GM23338 (cell line): ENCODE results near the gene RPF1. TPM values are rescaled to one million over a fixed set of nuclear protein-coding genes. Genes with fewer than 3 reads are reported as not detected.

Experiments
- ATAC-seq: fragments of 200-7000 bp; cut with Tn5 transposase; 3 replicates; pipeline ENCODE4 v1.9.1; 2020
- DNase-seq: peaks from one replicate; pipeline ENCODE4 v3.0.0-alpha.2; 2015; ENCODE audit warnings: low spot score
- H2AFZ ChIP-seq: fragments of 200-600 bp; sonication (generic); 2 replicates; pipeline ENCODE4 v1.8.0; 2016; ENCODE audit warnings: antibody characterized with exemption, mild to moderate bottlenecking, moderate library complexity
- H3F3A ChIP-seq: fragments of 200-600 bp; sonication (generic); replicated peaks from 2 replicates; pipeline ENCODE4 v1.8.0; 2017; ENCODE audit warnings: antibody characterized with exemption, mixed run types, low read depth
- H3K27ac ChIP-seq: fragments of 200-600 bp; sonication (generic); 2 replicates; pipeline ENCODE4 v1.6.1; 2016; ENCODE audit warnings: low read depth
- H3K27me3 ChIP-seq: fragments of 200-600 bp; sonication (generic); 2 replicates; pipeline ENCODE4 v1.8.0; 2016; ENCODE audit warnings: mild to moderate bottlenecking, mixed run types, moderate library complexity; ENCODE audit not compliant: insufficient read depth
- H3K36me3 ChIP-seq: fragments of 200-600 bp; sonication (generic); 2 replicates; pipeline ENCODE4 v1.8.0; 2016; ENCODE audit warnings: mild to moderate bottlenecking; ENCODE audit not compliant: insufficient read depth
- H3K4me1 ChIP-seq: fragments of 200-600 bp; sonication (generic); 2 replicates; pipeline ENCODE4 v1.8.0; 2016; ENCODE audit warnings: mild to moderate bottlenecking, moderate library complexity; ENCODE audit not compliant: insufficient read depth
- H3K4me2 ChIP-seq: fragments of 200-600 bp; sonication (generic); 2 replicates; pipeline ENCODE4 v1.7.1; 2017; ENCODE audit warnings: mixed run types
- H3K4me3 ChIP-seq: fragments of 200-600 bp; sonication (generic); 2 replicates; pipeline ENCODE4 v1.6.1; 2016; ENCODE audit warnings: mixed run types
- H3K79me2 ChIP-seq: fragments of 200-600 bp; sonication (generic); replicated peaks from 2 replicates; pipeline ENCODE4 v1.8.0; 2017; ENCODE audit warnings: mild to moderate bottlenecking; ENCODE audit not compliant: insufficient read depth
- H3K9me2 ChIP-seq: fragments of 200-600 bp; sonication (generic); 2 replicates; pipeline ENCODE4 v1.8.0; 2017; ENCODE audit not compliant: insufficient read depth
- H4K20me1 ChIP-seq: fragments of 200-600 bp; sonication (generic); replicated peaks from 2 replicates; pipeline ENCODE4 v1.8.0; 2017; ENCODE audit warnings: mild to moderate bottlenecking; ENCODE audit not compliant: insufficient read depth
- H3K27ac Mint-ChIP-seq: 2 replicates; pipeline ENCODE4 v1.8.0; 2020; ENCODE audit warnings: inconsistent platforms, mild to moderate bottlenecking, moderate library complexity, mixed read lengths
- H3K27me3 Mint-ChIP-seq: 3 replicates; pipeline ENCODE4 v1.8.0; 2022; ENCODE audit warnings: low read depth, mild to moderate bottlenecking, moderate library complexity, mixed read lengths, inconsistent platforms; ENCODE audit not compliant: insufficient read depth, poor library complexity
- H3K36me3 Mint-ChIP-seq: 3 replicates; pipeline ENCODE4 v1.8.0; 2021; ENCODE audit warnings: low read depth, mild to moderate bottlenecking, inconsistent platforms, moderate library complexity, mixed read lengths
- H3K4me1 Mint-ChIP-seq: 3 replicates; pipeline ENCODE4 v1.8.0; 2020; ENCODE audit warnings: mild to moderate bottlenecking, inconsistent platforms, mixed read lengths
- H3K4me3 Mint-ChIP-seq: 3 replicates; pipeline ENCODE4 v1.8.0; 2021; ENCODE audit warnings: moderate library complexity, mild to moderate bottlenecking, inconsistent platforms, mixed read lengths
- H3K9me3 Mint-ChIP-seq: 3 replicates; pipeline ENCODE4 v1.8.0; 2020; ENCODE audit warnings: moderate library complexity, mild to moderate bottlenecking, inconsistent platforms, mixed read lengths
- CREB1 ChIP-seq: fragments of 250-450 bp; sonication (Bioruptor Pico); IDR thresholded peaks from 2 replicates; pipeline ENCODE4 v1.5.0; 2020; ENCODE audit warnings: low read depth, mild to moderate bottlenecking, moderate library complexity
- ETS1 ChIP-seq: IDR thresholded peaks from 2 replicates; pipeline ENCODE4 v1.6.1; 2016; ENCODE audit warnings: antibody characterized with exemption
- EZH2 ChIP-seq: fragments of 200-600 bp; sonication (generic); IDR thresholded peaks from one replicate; pipeline ENCODE4 v1.8.0; 2017; ENCODE audit warnings: antibody characterized with exemption, mild to moderate bottlenecking, low read depth; ENCODE audit not compliant: unreplicated experiment
- EZH2phosphoT487 ChIP-seq: fragments of 200-600 bp; sonication (generic); IDR thresholded peaks from one replicate; pipeline ENCODE4 v1.8.1; 2018; ENCODE audit warnings: antibody characterized with exemption; ENCODE audit not compliant: unreplicated experiment
- JUNB ChIP-seq: IDR thresholded peaks from one replicate; pipeline ENCODE4 v1.6.1; 2016; ENCODE audit warnings: antibody characterized with exemption; ENCODE audit not compliant: unreplicated experiment
- NANOG ChIP-seq: IDR thresholded peaks from 2 replicates; pipeline ENCODE4 v1.6.1; 2016; ENCODE audit warnings: antibody characterized with exemption, borderline replicate concordance
- POLR2AphosphoS5 ChIP-seq: IDR thresholded peaks from 2 replicates; pipeline ENCODE4 v1.6.1; 2016; ENCODE audit warnings: antibody characterized with exemption, low read depth
- STAT1 ChIP-seq: IDR thresholded peaks from one replicate; pipeline ENCODE4 v1.6.1; 2016; ENCODE audit warnings: antibody characterized with exemption; ENCODE audit not compliant: unreplicated experiment
- ZNF114 ChIP-seq: fragments of 250-450 bp; sonication (Bioruptor Pico); IDR thresholded peaks from 2 replicates; pipeline ENCODE4 v1.5.0; 2020; ENCODE audit warnings: mild to moderate bottlenecking, moderate library complexity
- ZNF331 ChIP-seq: fragments of 250-450 bp; sonication (Bioruptor Pico); IDR thresholded peaks from 2 replicates; pipeline ENCODE4 v1.5.0; 2020; ENCODE audit warnings: low read depth, mild to moderate bottlenecking, moderate library complexity
- ZNF462 ChIP-seq: fragments of 250-450 bp; sonication (Bioruptor Pico); IDR thresholded peaks from 2 replicates; pipeline ENCODE4 v1.5.0; 2020; ENCODE audit warnings: mild to moderate bottlenecking, moderate library complexity
- polyA plus RNA-seq: library from polyadenylated mRNA; unstranded; fragments of >200 nt; fragmentation: Nextera tagmentation; extraction: Ambion mirVana; gene quantifications from 2 replicates; pipeline ENCODE4 v1.2.1, GENCODE V29; 2016
- total RNA-seq: library from RNA; depleted of rRNA; stranded (reverse); fragments of >200 nt; shearing (Covaris generic); gene quantifications from 2 replicates; pipeline ENCODE4 v1.2.3, GENCODE V29; 2014
- TF ChIP-seq, protein P1 (sequence below), 2 experiments: fragments of 200-600 bp in 1 of 2; sonication (generic) in 1 of 2; conservative IDR thresholded peaks; 2 replicates each; pipeline versions ENCODE4 v1.5.1 to v1.6.1; 2016 to 2017; ENCODE audit warnings: antibody characterized with exemption in 2 of 2, low read depth in 2 of 2, mild to moderate bottlenecking in 2 of 2, moderate library complexity in 1 of 2
- TF ChIP-seq, protein P2 (sequence below): IDR thresholded peaks from one replicate; pipeline ENCODE4 v1.6.1; 2018; ENCODE audit warnings: antibody characterized with exemption; ENCODE audit not compliant: unreplicated experiment

Gene RPF1
- total and polyA plus RNA-seq, 2 experiments from 2014 or later, result 56.4 to 57.1 TPM

DNA sequence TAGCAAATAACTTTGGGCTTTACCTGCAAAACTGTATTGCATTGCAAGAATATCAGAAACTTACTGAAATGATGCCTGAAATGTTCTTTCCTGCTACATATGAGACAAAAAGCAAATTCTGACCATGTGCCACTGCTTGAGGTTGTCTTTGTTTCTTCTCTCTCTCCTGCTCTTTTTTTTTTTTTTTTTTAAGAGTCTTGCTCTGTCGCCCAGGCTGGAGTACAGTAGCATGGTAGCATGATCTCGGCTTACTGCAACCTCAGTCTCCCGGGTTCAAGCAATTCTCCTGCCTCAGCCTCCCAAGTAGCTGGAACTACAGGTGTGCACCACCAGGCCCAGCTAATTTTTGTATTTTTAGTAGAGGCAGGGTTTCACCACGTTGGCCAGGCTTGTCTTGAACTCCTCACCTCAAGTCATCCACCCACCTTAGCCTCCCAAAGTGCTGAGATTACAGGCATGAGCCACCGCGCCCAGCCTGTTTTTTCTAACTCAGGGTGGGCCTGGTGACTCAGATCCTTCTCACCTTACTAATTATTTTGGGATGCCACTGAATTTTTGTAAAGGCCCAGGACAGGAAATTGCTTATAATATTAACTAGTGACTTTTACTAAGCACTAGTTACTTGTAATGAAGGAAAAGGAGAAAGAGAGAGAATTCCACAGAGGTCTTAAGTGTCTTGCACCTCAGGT, 44.8 kb upstream of the RPF1 start:
- no peak for TF ChIP-seq ZNF462 (CRISPR knock-in tag)
- no peak for TF ChIP-seq POLR2AphosphoS5
- no peak for TF ChIP-seq EZH2phosphoT487
- no peak for TF ChIP-seq NANOG
- no peak for TF ChIP-seq CREB1
- no peak for TF ChIP-seq ETS1
- no peak for TF ChIP-seq ZNF114
- TF ChIP-seq STAT1, result no peak
- TF ChIP-seq, protein P1, sequence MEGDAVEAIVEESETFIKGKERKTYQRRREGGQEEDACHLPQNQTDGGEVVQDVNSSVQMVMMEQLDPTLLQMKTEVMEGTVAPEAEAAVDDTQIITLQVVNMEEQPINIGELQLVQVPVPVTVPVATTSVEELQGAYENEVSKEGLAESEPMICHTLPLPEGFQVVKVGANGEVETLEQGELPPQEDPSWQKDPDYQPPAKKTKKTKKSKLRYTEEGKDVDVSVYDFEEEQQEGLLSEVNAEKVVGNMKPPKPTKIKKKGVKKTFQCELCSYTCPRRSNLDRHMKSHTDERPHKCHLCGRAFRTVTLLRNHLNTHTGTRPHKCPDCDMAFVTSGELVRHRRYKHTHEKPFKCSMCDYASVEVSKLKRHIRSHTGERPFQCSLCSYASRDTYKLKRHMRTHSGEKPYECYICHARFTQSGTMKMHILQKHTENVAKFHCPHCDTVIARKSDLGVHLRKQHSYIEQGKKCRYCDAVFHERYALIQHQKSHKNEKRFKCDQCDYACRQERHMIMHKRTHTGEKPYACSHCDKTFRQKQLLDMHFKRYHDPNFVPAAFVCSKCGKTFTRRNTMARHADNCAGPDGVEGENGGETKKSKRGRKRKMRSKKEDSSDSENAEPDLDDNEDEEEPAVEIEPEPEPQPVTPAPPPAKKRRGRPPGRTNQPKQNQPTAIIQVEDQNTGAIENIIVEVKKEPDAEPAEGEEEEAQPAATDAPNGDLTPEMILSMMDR (conservative IDR thresholded peaks at IDR 0.05; ENCODE audit: low read depth in 2 of 2), result no peak
- TF ChIP-seq JUNB, result no peak
- TF ChIP-seq, protein P2, sequence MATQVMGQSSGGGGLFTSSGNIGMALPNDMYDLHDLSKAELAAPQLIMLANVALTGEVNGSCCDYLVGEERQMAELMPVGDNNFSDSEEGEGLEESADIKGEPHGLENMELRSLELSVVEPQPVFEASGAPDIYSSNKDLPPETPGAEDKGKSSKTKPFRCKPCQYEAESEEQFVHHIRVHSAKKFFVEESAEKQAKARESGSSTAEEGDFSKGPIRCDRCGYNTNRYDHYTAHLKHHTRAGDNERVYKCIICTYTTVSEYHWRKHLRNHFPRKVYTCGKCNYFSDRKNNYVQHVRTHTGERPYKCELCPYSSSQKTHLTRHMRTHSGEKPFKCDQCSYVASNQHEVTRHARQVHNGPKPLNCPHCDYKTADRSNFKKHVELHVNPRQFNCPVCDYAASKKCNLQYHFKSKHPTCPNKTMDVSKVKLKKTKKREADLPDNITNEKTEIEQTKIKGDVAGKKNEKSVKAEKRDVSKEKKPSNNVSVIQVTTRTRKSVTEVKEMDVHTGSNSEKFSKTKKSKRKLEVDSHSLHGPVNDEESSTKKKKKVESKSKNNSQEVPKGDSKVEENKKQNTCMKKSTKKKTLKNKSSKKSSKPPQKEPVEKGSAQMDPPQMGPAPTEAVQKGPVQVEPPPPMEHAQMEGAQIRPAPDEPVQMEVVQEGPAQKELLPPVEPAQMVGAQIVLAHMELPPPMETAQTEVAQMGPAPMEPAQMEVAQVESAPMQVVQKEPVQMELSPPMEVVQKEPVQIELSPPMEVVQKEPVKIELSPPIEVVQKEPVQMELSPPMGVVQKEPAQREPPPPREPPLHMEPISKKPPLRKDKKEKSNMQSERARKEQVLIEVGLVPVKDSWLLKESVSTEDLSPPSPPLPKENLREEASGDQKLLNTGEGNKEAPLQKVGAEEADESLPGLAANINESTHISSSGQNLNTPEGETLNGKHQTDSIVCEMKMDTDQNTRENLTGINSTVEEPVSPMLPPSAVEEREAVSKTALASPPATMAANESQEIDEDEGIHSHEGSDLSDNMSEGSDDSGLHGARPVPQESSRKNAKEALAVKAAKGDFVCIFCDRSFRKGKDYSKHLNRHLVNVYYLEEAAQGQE, result no peak
- no peak for TF ChIP-seq ZNF331
- TF ChIP-seq EZH2, result no peak
- H3K4me3 Mint-ChIP-seq, result no peak overlapping the region
- no peaks in the 10 kb centered on the region; the same call in 2 of the 3 replicates for H3K36me3 Mint-ChIP-seq
- H3K27ac ChIP-seq, result no peak overlapping the region
- peaks cover 9% of the 10 kb centered on the region; the same call in 1 of the 2 replicates for H3K4me1 ChIP-seq
- H3K4me3 ChIP-seq, result no peak overlapping the region
- no peak overlapping the region for H3K4me2 ChIP-seq
- H3K9me3 Mint-ChIP-seq, result no peaks in the 10 kb centered on the region
- H4K20me1 ChIP-seq, result no peaks in the 10 kb centered on the region
- H3F3A ChIP-seq, result no peaks in the 10 kb centered on the region
- no peaks in the 10 kb centered on the region for H3K27me3 Mint-ChIP-seq
- H3K79me2 ChIP-seq, result no peaks in the 10 kb centered on the region
- no peaks in the 10 kb centered on the region for H3K36me3 ChIP-seq
- DNase-seq, result no peak
- H3K4me1 Mint-ChIP-seq, result peaks cover 2% of the 10 kb centered on the region; the same call in 1 of the 3 replicates
- H3K27me3 ChIP-seq, result no peaks in the 10 kb centered on the region
- H2AFZ ChIP-seq, result no peak overlapping the region
- no peaks in the 10 kb centered on the region for H3K9me2 ChIP-seq
- no peak for ATAC-seq
- no peak overlapping the region for H3K27ac Mint-ChIP-seq
